HG02870 (cell line): ENCODE measurements around the gene MRPS34.
"Not testable (repeated sequence)": the region's sequence is repeated elsewhere in the genome, so short reads cannot be mapped to it uniquely, and the experiment has no call there.

ENCODE experiments used
- ATAC-seq: cut with Tn5 transposase; IDR thresholded peaks from one replicate; pipeline ENCODE4 v1.9.1; 2021; ENCODE audit warnings: mild to moderate bottlenecking, moderate library complexity; ENCODE audit not compliant: unreplicated experiment

The MRPS34 gene

GRCh38 chr16:1757714-1758461, 15.0 kb downstream of the MRPS34 start:
- no peak for ATAC-seq

GRCh38 chr16:1754204-1754603, 18.7 kb downstream of the MRPS34 start:
- ATAC-seq, result no peak

GRCh38 chr16:1752853-1753252, 20.1 kb downstream of the MRPS34 start:
- ATAC-seq, result no peak

GRCh38 chr16:1751946-1752345, 21.0 kb downstream of the MRPS34 start:
- ATAC-seq, result no peak

- no peak for ATAC-seq
Observed at GRCh38 chr16:1749152-1750117, 23.5 kb downstream of the MRPS34 start.

GRCh38 chr16:1747934-1748333, 25.0 kb downstream of the MRPS34 start:
- ATAC-seq, result no peak

GRCh38 chr16:1746693-1747195, 26.2 kb downstream of the MRPS34 start:
- no peak for ATAC-seq

- ATAC-seq, result no peak
Observed at GRCh38 chr16:1745900-1746692, 26.8 kb downstream of the MRPS34 start.

- ATAC-seq, result no peak
Observed at GRCh38 chr16:1745181-1745899, 27.6 kb downstream of the MRPS34 start.

- no peak for ATAC-seq
Observed at GRCh38 chr16:1744338-1744840, 28.5 kb downstream of the MRPS34 start.

- no peak for ATAC-seq
Observed at GRCh38 chr16:1743376-1744337, 29.3 kb downstream of the MRPS34 start.

- ATAC-seq, result no peak
Observed at GRCh38 chr16:1741553-1742165, 31.3 kb downstream of the MRPS34 start.

GRCh38 chr16:1740781-1741490, 32.0 kb downstream of the MRPS34 start:
- ATAC-seq, result no peak

- ATAC-seq, result no peak
Observed at GRCh38 chr16:1740234-1740633, 32.7 kb downstream of the MRPS34 start.

- no peak for ATAC-seq
Observed at GRCh38 chr16:1734816-1735215, 38.1 kb downstream of the MRPS34 start.

- no peak for ATAC-seq
Observed at GRCh38 chr16:1734123-1734522, 38.8 kb downstream of the MRPS34 start.

GRCh38 chr16:1732551-1732987, 40.4 kb downstream of the MRPS34 start:
- not testable (repeated sequence) for ATAC-seq

- ATAC-seq, result no peak
Observed at GRCh38 chr16:1732071-1732470, 40.9 kb downstream of the MRPS34 start.
